GM10266 (cell line): ENCODE data around the gene SLC35E2B.

Experiments used
- DNase-seq: peaks from one replicate; pipeline ENCODE4 v3.0.0; 2012; ENCODE audit errors: extremely low spot score
- CTCF ChIP-seq: IDR thresholded peaks from 2 replicates; pipeline ENCODE4 v1.5.1; 2012; ENCODE audit warnings: mild to moderate bottlenecking, low read depth; ENCODE audit not compliant: control insufficient read depth, insufficient read depth; ENCODE audit errors: missing control alignments

SLC35E2B gene

GRCh38 chr1:1609822-1610485 is 82.6 kb downstream of the SLC35E2B start:
- no peak for DNase-seq
- TF ChIP-seq CTCF, result no peak
